Cerebellar cortex (tissue), 1 donor: ENCODE results near the gene DMD.
A peak's percentile ranks its signal among the peaks of the same experiment; 100 is the strongest.
"Not testable (repeated sequence)": the region's sequence is repeated elsewhere in the genome, so short reads cannot be mapped to it uniquely, and the experiment has no call there.

Source experiments
- DNase-seq: peaks from one replicate; pipeline ENCODE4 v3.0.0-alpha.2; 2015; ENCODE audit warnings: low spot score

DMD gene

DNA sequence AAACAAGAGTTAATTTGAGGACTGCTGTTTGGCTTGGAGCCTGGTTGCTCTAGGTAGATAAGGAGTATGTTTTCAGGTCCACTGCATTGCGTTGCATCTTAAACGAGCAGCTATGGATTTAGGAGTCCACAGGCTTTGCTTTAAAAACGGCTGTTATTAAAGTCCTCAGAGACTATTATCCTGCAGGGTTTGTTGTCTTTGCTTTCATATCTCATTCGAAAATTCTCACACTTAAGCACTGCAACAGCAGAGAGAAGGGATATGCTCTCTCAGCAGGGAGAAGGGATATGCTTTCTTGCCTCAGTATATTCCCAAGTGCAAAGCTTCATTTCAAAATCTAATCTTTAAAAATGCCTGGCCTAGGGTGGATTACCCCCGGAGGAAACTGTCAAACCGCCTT, 1694.8 kb downstream of the DMD start:
- DNase-seq = no peak

DNA sequence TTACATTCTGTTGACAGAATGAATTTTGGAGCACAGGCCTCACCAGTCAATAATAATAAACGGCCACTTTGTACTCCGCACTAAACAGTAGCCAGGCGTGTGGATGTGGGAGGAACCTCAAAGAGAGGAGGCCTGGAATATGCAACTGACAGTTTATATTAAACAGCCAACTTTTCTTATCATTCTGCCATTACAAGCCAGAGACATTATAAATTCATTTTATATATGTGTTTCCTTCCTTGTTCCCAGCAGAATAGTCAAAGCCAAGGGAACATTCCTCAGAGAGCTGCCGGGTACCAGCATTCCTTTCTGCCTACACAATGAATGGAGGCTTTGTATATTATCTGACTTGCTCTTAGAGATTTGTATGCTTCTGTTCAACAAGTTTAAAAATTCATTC, 1703.0 kb downstream of the DMD start:
- no peak for DNase-seq

DNA sequence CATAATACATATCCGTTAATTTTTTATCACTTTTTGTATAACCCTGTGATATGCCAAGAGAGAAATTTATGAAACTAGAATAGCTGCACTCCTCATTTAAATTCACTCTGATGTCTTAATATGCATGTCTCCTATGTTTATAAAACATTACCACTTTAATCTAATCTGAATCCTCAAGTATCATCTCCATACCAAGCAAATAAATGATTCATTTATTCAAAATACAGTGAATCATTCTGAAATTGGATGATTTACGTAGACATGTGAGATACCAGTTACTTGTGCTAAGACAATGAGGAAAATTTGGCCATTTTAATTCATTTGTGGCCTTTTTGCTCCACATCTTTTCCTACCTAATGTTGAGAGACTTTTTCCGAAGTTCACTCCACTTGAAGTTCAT, 1704.4 kb downstream of the DMD start:
- no peak for DNase-seq

DNA sequence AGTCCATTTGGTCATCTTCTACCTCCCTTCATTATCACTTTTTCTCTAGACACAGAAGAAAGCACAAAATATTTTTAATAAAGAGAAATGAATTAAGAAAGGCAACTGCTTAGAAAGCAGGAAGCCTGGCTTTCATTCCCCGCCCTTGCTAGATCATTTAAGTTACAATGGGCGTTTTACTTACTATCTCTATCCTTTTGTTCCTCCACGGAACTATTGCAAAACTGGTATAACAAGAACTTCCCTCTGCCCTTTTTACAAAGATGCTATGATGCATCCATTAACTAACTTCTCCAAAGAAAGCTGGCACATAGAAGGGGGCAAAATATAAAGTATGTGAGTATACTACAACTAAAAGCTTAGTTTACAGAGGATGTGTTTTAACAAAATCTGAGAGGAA, 1705.0 kb downstream of the DMD start:
- no peak for DNase-seq

DNA sequence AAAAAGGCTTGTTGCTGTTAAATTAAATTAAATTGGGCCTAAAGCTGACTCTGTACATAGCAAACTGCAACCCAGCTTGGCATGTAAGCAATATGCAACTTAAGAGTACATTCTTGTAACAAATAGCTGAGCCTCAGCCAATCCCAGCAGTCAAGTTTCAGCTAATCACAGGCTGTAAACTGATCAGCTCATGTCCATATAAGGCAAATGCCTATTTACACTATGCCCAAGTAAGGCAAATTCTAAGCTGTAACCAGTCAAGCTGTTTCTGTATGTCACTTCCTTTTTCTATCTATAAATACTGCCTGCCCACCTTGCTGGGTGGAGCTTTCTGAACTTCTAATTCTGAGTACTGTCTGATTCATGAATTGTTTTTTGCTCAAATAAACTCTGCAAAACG, 1710.4 kb downstream of the DMD start:
- DNase-seq = no peak

DNA sequence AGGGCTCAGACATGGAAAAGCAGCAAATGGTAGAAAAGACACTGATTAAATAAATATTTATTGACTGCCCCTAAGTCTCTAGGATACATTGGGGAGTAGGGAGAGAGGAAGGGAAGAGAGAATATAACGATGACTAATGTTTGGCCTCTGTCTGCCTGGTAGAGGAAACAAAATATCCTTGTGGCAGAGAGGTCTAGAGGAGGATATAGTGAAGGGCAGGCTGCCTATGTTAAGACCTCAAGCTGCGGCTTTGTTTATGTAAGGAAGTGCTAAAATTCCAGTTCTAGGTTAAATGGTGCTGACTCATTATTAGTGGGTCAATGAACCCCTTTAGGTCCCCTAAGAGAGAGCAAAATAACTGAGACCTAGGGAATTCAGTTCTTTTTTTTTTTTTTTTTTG, 1712.2 kb downstream of the DMD start:
- DNase-seq = no peak

DNA sequence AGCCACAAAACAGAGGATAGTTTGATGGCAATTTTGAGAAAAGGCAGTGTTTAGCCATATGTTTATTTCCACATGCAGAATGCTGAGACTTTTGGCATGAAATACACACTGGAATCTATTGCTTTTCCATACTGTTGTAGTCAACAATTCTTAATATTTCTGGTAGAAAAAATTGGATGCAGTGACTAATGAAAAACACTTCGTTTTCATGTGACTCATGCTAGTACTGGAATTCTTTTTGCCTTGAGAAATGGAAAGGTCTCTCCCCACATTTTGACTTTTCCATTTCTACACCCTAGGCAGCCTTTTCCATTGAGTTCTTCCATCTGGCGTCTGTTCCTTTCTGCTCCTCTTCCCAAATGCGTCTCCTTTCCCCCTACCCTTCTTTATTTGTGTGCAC, 1714.3 kb downstream of the DMD start:
- DNase-seq = peak; percentile 5

DNA sequence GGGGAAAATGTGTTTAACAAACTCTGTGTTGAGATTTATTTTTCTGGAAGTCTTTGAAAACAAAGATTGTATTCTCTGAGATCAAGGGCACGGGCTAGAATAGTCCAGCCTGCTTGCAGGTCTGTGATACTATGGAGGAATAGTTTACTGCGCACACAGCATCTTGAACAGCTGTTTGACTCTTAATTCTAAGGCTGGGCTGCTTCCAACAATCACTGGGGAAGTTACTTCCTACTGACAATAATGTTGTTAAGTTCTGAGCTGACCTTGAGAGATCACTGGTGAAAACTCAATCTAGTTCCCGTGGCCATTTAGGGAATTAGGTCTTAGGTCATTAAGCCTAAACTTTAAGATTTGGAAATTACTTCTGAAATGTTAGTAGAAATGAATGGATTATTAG, 1723.4 kb downstream of the DMD start:
- DNase-seq = no peak

DNA sequence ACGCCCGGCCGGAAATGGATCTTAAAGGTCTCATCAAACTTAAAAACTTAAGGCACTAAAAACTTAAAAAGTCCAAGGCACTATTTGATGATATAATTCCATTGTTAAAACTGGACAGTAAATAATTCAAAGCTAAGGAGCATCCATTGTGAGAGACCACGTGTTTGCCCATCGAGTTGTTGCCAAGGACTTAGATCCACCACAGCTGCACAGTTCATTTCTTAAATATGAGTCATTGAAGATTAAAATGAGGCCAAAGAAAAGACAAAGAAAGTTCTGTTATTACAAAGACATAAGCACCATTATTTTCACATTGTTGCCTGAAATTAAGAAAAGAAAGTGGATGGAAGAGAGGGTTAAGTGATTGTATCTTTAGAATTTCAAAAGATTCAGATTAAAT, 1728.0 kb downstream of the DMD start:
- no peak for DNase-seq

DNA sequence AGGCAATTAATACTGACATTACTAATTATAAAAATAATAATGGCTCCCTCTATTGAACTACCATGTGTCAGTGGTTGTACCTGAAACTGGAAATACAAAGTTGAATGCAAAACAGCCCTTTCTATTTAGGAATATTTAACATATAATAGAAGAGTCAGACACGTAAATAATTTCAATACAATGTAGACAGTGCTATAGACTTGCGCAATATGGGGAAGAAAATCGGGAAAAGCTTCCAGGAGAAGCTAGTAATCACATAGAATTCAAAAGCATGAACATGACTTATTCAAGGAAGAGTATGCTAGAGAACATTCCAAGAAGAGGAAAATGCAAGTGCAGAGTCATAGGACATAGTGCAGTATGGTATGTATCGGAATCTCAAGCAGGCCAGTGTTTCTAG, 1730.7 kb downstream of the DMD start:
- no peak for DNase-seq

DNA sequence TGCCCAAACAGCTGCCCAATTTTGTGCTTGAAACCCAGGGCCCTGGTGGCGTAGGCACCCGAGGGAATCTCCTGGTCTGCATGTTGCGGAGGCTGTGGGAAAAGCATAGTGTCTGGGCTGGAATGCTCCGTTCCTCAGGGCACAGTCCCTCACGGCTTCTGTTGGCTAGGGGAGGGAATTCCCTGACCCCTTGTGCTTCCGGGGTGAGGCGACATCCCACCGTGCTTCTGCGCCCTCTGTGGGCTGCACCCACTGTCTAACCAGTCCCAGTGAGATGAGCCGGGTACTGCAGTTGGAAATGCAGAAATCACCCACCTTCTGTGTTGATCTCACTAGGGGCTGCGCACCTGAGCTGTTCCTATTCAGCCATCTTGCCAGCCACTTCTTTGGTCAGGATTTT, 1740.1 kb downstream of the DMD start:
- no peak for DNase-seq

DNA sequence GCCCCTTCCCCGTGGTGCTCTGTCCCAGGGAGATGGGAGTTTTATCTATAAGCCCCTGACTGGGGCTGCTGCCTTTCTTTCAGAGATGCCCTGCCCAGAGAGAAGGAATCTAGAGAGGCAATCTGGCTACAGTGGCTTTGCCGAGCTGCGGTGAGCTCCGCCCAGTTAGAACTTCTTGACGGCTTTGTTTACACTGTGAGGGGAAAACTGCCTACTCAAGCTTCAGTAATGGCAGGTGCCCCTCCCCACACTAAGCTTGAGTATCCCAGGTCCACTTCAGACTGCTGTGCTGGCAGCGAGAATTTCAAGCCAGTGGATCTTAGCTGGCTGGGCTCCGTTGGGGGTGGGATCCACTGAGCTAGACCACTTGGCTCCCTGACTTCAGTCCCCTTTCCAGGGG, 1740.6 kb downstream of the DMD start:
- not testable (repeated sequence) for DNase-seq

DNA sequence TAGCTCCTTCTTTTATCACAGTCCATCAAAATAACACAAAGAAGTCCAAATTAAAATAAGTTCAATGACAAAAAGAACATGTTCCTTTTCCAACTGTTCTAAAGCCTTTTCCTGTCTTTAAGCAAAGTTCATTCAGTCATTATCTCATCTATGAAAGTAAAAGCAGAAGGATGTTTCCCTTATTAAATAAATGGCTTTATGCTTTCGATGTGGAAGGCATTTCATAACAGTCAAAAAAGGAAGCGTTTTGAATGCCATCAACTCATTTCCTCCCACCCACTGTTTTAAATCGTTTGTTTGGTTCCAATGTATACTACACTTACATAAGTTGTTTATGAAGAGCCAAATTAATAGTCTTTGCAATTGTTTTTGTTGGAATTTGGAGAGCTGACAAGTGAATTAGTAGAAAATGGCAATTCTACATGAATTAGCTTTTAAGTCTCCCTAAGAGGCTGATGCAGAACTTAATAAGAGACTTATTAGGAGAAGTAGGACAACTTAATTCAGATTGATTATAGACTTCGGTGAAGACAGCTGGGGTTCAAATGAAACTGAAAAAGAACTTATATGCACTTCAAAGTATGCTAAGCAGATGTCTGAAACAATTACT, 1746.9 kb downstream of the DMD start:
- DNase-seq = no peak

DNA sequence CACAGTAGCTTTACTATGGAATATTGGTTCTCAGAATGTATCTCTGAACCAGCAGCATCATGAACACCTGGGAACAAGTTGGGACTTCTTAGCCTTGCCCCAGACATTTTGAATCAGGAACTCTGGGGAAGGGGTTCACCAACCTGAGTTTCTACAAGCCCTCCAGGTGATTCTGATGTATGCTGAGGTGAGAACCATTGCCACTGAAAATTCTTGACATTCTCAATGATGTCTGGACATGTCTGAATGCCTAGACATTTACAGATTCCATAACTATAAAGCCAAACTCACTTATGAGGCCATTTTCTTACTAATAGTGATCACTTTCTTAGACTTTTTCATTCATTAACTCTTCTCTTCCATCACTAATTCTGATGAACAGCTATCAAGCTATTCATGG, 1750.1 kb downstream of the DMD start:
- DNase-seq = no peak

DNA sequence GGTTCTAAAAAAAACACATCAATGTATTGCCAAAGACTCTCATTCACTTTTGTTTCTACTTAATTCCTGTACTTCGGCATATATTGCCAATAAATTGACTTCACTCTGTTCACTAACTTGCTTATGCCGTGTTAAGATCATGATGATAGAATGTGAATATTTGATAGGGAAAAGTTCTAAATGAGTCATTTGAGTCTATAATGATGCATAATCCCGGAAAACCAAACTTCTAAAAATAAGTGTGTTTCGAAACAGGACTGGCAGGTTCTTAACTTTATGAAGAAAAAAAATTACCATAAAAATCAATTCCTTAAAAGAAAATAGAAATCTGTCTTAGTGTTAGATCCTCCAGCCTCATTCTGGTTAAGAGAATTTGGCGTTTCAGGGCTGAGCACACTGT, 1752.0 kb downstream of the DMD start:
- DNase-seq = no peak

DNA sequence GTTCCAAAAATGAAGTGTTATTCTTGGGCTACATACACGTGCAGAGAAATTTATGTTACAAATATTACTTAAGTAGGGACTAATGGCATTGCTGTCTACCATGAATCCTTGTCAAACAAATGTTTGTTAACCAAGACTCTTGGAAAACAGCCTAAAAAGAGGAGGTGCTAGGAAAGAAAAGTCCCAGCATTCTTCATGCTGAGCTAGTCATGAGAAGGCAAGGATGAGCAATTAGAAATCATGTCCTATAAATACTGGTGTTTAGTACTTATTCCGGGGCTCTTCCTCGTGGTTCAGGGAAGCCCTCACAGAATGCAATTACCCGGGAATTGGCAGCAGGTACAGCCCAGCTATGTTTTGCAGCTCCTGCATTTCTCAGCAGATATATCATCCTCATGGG, 1761.4 kb downstream of the DMD start:
- DNase-seq = no peak

DNA sequence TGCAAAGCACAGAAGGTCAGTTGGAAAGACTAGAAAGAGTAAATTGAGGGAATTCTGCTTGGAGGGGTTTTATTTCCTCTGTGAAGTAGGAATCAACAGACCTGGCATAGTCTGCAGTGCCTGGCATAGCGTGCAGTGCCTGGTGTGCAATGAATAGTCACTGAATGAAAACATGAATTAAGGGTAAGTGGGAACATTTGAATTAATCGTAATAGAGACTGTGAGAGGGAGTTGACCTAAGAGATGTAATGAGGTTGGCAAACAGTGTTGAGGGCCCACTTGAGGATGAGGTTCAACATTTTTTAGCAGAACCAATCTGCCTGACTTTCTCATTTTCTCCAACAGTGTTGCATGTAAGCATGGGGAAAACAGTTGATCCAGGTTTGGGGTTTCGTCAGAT, 1762.3 kb downstream of the DMD start:
- DNase-seq = no peak

DNA sequence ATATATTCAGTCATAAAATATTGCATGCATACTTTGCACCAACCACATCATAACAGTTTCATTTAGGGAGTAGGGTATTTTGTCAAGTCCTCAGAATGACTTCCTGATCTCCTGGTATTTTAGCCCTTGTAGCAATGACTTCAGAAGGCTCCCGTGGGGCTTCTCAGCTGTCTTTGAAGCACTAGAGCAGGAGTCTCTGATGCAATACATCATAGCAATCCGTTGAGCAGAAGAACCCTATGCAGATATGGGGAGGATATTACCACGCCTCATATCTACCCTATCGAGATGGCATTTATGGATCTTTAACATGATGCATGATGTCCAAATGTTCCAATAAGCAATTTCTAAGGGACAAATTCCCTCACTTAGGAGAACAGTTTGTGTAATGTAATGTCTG, 1765.8 kb downstream of the DMD start:
- DNase-seq = no peak

DNA sequence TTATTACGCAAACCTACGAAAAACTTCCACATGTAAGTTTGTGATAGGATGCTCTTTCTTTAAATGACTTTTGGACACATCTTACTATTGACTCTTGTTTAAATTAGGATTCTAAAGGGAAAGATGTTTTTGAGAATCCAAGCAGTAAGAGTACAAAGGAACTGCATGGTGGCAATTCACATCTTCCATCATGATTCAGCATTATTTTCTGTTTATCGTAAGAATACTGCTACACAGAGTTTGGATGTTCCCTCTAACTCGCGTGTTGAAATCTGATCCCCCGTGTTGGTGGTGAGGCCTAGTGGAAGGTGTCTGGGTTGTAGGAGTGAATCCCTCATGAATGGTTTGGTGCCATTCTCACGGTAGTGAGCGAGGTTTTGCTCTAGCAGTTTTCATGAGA, 1767.7 kb downstream of the DMD start:
- DNase-seq = no peak

DNA sequence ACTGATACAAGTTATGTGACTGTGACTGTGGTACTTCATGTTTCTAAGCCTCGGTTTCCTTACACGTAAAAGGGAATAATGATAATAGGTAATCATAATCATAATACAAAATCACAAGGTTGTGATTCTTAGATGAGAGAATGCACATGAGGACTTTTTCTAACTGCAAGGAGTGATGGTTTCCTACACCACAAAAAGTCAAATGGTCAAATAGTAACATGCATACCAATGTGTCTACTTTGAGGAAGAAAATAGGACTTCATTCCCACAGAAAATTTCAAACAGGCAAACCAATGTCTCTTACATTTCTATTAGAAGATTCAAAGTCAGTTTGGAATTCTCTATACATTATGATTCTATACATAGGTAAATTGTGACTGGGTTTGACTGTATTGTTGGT, 1770.8 kb downstream of the DMD start:
- DNase-seq = no peak

DNA sequence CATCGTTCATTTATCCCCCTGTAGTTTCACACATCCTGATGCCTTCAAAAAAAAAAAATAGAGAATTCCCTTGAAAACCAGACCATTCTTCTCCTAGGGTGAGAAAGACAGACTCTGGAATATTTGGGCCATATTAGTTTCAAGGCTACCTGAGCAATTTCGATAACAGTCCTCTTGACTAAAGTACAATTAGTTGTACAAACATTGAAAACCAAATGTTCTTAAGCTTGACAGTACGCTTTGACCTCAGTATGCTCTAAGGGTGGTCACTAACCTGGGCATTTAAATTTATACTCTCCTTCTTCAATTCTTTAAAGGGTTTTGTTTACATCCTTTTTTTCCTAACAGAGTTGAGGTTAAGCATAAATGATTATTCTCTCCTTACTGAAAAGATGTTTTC, 1774.9 kb downstream of the DMD start:
- DNase-seq = no peak

DNA sequence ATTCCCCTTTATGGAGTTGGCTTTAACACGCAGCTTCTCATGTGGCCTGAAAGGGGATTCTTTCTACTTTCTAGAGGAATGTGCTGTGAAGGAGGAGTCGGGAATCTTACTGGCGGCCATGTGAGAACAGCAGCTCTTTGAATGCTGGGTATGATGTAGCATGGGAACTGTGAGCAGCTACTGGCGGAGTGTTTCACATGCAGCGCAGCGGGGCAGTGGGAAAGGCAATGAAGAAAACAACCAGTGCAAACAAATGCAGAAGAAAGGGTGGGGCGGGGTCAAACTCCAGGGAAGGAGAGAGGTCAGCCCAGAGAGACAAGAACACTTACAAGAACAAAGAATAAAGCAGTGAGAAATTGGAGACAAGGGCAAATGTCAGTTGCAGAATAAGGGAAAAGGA, 1775.8 kb downstream of the DMD start:
- DNase-seq = no peak

DNA sequence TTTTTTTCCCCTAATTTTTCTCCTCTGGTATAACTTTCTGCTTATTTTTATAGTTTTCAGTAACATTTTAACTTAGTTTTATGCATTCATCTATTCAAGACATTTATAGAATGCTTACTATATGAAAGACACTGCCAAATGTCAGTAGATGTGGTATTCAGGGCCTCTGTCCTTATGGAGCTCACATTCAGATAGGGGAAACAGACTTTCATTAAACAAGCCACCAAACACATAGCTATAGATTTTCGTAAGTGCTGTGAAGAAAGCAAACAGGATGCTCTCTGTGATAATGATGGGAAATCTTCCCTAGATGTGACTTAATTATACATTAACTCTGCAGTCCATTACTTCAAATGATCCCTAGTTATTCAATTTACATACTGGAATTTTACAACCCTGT, 1777.5 kb downstream of the DMD start:
- DNase-seq = no peak

DNA sequence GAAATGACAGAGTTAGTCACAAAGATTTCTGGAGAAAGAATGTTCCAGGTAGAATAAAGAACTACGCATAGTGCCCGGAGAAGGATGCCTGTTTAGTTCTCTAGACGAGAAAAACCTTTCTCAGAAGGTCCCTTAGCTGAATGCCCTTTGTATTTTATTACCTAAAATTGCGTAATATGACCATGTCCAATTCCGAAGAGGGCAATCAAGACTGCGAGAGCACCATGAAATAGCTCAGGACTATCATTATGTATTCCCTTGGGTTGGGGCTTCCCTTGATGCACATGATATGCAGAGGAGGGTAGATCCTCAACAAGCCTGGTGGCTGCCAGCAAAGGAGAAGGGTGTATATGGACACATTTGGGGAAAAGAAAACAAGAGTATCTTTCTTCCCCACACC, 1781.4 kb downstream of the DMD start:
- no peak for DNase-seq

DNA sequence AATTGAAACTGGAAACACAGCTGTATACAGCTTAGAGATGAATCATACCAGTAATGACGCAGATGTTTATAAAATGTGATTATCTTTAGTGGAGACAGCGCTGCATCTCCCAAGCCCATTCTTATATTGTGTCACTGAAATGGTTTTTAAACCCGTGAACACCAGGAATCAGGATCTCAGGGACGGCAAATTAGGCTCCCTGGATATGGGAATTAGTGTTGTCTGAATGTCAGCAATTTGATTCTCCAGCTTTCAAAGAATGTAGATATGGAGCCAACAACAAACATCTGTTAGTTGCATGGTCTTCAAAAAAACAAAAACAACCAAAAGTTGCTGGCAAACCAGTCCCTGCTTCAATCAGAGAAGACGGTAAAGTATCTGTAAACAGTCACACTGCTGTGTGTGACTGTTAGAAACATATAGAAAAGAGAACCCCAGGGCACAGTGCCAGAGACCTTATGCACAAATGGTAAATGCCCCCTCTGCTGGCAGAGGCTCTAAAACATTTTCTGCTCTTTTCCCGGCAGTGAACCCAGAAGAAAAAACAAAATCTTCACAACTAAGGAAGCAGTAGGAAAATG, 1787.7 kb downstream of the DMD start:
- DNase-seq = peak; percentile 2
